Measurements from ENCODE around the gene FGG.

- TF ChIP-seq CTCF (IDR thresholded peaks at IDR 0.05) (no peak), POLR2AphosphoS5 (IDR thresholded peaks at IDR 0.05) (no peak), POLR2A (IDR thresholded peaks at IDR 0.05) (no peak), EP300 (IDR thresholded peaks at IDR 0.05; ENCODE audit: low read depth) (no peak)
Measured at GRCh38 chr4:154616731-154617130, 4.3 kb upstream of the FGG start.

Measured in transverse colon (tissue), 4 donors.